Activated CD4-positive, alpha-beta T cell treated with anti-CD3 and anti-CD28 coated beads, Interleukin-2, amount 10 ng/mL, durations not matched to agents 7 days and 5 days (primary cell): ENCODE results near the gene LYSET. TPM values are rescaled to one million over a fixed set of nuclear protein-coding genes. Genes with fewer than 3 reads are reported as not detected.

Source experiments
- total RNA-seq, 2 experiments: library from RNA; stranded (reverse); gene quantifications; one replicate each; pipeline ENCODE4 v1.2.3, GENCODE V29; 2021

Gene LYSET
- total RNA-seq, 2 experiments from 2014 or later: 10.8 to 11.0 TPM

Other genes with a start within 250 kb of the LYSET start
- 10 to 100 TPM; 63.7 to 71.0 TPM for gene ITPK1, start 69.4 kb upstream of the LYSET start, total RNA-seq
- 10 to 100 TPM; 23.3 to 25.3 TPM for gene MOAP1, start 420 bp upstream of the LYSET start, total RNA-seq
- gene GON7, start 21.7 kb downstream of the LYSET start, total RNA-seq: 10 to 100 TPM; 17.9 to 20.4 TPM
- 10 to 100 TPM; 43.5 to 45.8 TPM for gene UBR7, start 21.9 kb downstream of the LYSET start, total RNA-seq
- gene BTBD7, start 147.7 kb downstream of the LYSET start, total RNA-seq: 10 to 100 TPM; 14.1 to 15.6 TPM
- not detected for gene COX8C, start 161.9 kb downstream of the LYSET start, total RNA-seq
- not detected for gene UNC79, start 245.6 kb downstream of the LYSET start, total RNA-seq